ENCODE results near the gene PSD2.

DNA sequence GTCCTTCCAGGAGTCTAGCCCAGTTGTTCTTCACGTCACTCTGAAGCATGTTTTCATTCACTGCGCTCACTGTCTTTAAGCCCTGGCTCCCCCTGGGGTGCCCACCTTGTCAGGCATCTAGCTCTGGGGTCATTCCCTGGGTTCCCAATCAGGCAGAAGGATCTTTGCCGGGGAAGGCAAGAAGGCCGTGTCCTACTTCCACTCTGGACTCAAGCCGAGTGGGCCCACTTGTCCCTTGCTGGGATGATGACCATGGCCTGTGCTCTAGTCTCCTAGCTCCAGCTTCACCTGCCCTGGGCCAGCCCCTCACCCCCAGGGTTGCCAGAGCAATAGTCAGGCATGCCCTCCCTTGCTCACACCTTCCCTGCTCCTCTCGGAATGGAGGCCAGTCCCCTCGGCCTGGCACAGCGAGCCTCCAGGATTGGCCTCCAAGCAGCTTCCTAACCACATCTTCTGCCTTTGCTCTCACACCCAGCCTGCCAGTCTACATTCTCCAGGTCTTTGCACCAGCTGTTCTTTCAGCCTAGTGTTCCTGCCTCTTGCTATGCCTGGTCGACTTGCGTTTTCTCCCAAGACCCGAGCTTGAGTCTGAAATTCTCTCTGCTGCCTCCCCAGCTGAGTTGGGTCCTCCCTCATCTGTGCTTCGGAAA, 32.2 kb upstream of the PSD2 start:
- TF ChIP-seq, protein P1, sequence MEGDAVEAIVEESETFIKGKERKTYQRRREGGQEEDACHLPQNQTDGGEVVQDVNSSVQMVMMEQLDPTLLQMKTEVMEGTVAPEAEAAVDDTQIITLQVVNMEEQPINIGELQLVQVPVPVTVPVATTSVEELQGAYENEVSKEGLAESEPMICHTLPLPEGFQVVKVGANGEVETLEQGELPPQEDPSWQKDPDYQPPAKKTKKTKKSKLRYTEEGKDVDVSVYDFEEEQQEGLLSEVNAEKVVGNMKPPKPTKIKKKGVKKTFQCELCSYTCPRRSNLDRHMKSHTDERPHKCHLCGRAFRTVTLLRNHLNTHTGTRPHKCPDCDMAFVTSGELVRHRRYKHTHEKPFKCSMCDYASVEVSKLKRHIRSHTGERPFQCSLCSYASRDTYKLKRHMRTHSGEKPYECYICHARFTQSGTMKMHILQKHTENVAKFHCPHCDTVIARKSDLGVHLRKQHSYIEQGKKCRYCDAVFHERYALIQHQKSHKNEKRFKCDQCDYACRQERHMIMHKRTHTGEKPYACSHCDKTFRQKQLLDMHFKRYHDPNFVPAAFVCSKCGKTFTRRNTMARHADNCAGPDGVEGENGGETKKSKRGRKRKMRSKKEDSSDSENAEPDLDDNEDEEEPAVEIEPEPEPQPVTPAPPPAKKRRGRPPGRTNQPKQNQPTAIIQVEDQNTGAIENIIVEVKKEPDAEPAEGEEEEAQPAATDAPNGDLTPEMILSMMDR (conservative IDR thresholded peaks at IDR 0.05): no peak
- TF ChIP-seq ZFX (IDR thresholded peaks at IDR 0.05): no peak

All from C4-2B (cell line).